K562 (cell line): ENCODE measurements around the gene WFIKKN2. TPM values are rescaled to one million over a fixed set of nuclear protein-coding genes. Genes with fewer than 3 reads are reported as not detected.

Experiments used
- ATF1 ChIP-seq, 2 experiments: fragments of 450-650 bp in 1 of 2; IDR thresholded peaks; 2 replicates each; pipeline ENCODE4 v1.6.1; 2016; ENCODE audit warnings: missing compliant biosample characterization in 1 of 2, missing genetic modification characterization in 1 of 2
- CBX1 ChIP-seq: sonication (generic); IDR thresholded peaks from 2 replicates; pipeline ENCODE4 v1.6.1; 2016; ENCODE audit warnings: antibody characterized with exemption, low read depth, mild to moderate bottlenecking
- ILF3 ChIP-seq: fragments of 450-650 bp; IDR thresholded peaks from 2 replicates; pipeline ENCODE4 v1.6.1; 2018; ENCODE audit warnings: antibody characterized with exemption, mild to moderate bottlenecking, moderate library complexity, borderline replicate concordance
- MYNN ChIP-seq, 2 experiments: sonication (generic); formaldehyde crosslinking in 1 of 2; IDR thresholded peaks; 2 replicates each; pipeline versions ENCODE4 v1.5.0 to v1.6.1; 2016 to 2020; ENCODE audit warnings: antibody characterized with exemption in 1 of 2, missing genetic modification reagents in 1 of 2
- NELFE ChIP-seq: IDR thresholded peaks from 2 replicates; pipeline ENCODE4 v1.6.1; 2011; ENCODE audit warnings: mild to moderate bottlenecking; ENCODE audit not compliant: insufficient read depth, insufficient read length
- PHTF2 ChIP-seq: fragments of 250-450 bp; sonication (Bioruptor Pico); IDR thresholded peaks from 2 replicates; pipeline ENCODE4 v1.5.0; 2021; ENCODE audit warnings: mild to moderate bottlenecking
- RBFOX2 ChIP-seq: fragments of 200-400 bp; formaldehyde crosslinking; IDR thresholded peaks from 2 replicates; pipeline ENCODE4 v1.6.1; 2017; ENCODE audit warnings: low read depth, mild to moderate bottlenecking, low read length, moderate library complexity
- SUPT5H ChIP-seq: fragments of 450-650 bp; IDR thresholded peaks from 2 replicates; pipeline ENCODE4 v1.6.1; 2016
- TRIM24 ChIP-seq, 2 experiments: fragments of 450-650 bp; IDR thresholded peaks; 2 replicates each; pipeline ENCODE4 v1.6.1; 2016
- ZFX ChIP-seq: sonication (generic); formaldehyde crosslinking; IDR thresholded peaks from 2 replicates; pipeline ENCODE4 v1.8.0; 2022; ENCODE audit warnings: mild to moderate bottlenecking, missing genetic modification reagents, moderate library complexity
- ZNF121 ChIP-seq: sonication (generic); formaldehyde crosslinking; conservative IDR thresholded peaks from 2 replicates; pipeline ENCODE4 v1.8.0; 2022; ENCODE audit warnings: missing genetic modification reagents
- ZNF707 ChIP-seq: fragments of 250-450 bp; sonication (Bioruptor Pico); conservative IDR thresholded peaks from 2 replicates; pipeline ENCODE4 v1.8.0; 2022; ENCODE audit warnings: inconsistent platforms, mild to moderate bottlenecking, moderate library complexity
- polyA plus RNA-seq, 8 experiments: library from polyadenylated mRNA; depleted of rRNA in 4 of 8; stranded (reverse) in 5 of 8; unstranded in 3 of 8; fragments of >200 nt; fragmentation: Nextera tagmentation in 2 of 8; fragmentation: Illumina TruSeq in 1 of 8; extraction: Ambion mirVana in 2 of 8; extraction: Trizol in 1 of 8; gene quantifications; 2 replicates each; pipeline versions ENCODE4 v1.2.1 to v1.2.3, GENCODE V29; 2011 to 2014; ENCODE audit warnings: inconsistent platforms in 1 of 8, missing spikeins in 1 of 8
- total RNA-seq, 7 experiments: library from RNA; depleted of rRNA in 6 of 7; stranded (reverse); fragments of >200 nt in 6 of 7; fragmentation: Illumina TruSeq in 2 of 7; extraction: Trizol in 2 of 7; gene quantifications; 2 replicates each; pipeline versions ENCODE4 v1.2.1 to v1.2.3, GENCODE V29; 2011 to 2021; ENCODE audit warnings: low replicate concordance in 1 of 7
- TF ChIP-seq, protein P1 (sequence below), 2 experiments: IDR thresholded peaks in 1 of 2; conservative IDR thresholded peaks in 1 of 2; 2 replicates each; pipeline ENCODE4 v1.6.1; 2016; ENCODE audit warnings: low read depth in 2 of 2, mild to moderate bottlenecking in 1 of 2, missing compliant biosample characterization in 1 of 2, missing genetic modification characterization in 1 of 2, moderate library complexity in 1 of 2
- TF ChIP-seq, protein P2 (sequence below): fragments of 450-650 bp; formaldehyde crosslinking; IDR thresholded peaks from 2 replicates; pipeline ENCODE4 v1.4.0; 2022; ENCODE audit warnings: missing genetic modification characterization
- TF ChIP-seq, protein P3 (sequence below), 2 experiments: fragments of 200-800 bp in 1 of 2; sonication (Bioruptor generic) in 1 of 2; sonication (generic) in 1 of 2; formaldehyde crosslinking in 1 of 2; IDR thresholded peaks in 1 of 2; conservative IDR thresholded peaks in 1 of 2; 2 replicates each; pipeline versions ENCODE4 v1.5.0 to v1.6.1; 2016 to 2020; ENCODE audit warnings: missing compliant biosample characterization in 1 of 2, missing genetic modification characterization in 1 of 2, missing genetic modification reagents in 1 of 2
- TF ChIP-seq, protein P4 (sequence below): fragments of 250-450 bp; sonication (Bioruptor Pico); IDR thresholded peaks from 2 replicates; pipeline ENCODE4 v1.9.0; 2021; ENCODE audit warnings: mild to moderate bottlenecking, inconsistent platforms

The WFIKKN2 gene
- total and polyA plus RNA-seq, 9 of the 15 experiments (the other 6 are each of a cell fraction or from before 2014, with no cell fraction given): 0.07 TPM; not detected in 8

DNA sequence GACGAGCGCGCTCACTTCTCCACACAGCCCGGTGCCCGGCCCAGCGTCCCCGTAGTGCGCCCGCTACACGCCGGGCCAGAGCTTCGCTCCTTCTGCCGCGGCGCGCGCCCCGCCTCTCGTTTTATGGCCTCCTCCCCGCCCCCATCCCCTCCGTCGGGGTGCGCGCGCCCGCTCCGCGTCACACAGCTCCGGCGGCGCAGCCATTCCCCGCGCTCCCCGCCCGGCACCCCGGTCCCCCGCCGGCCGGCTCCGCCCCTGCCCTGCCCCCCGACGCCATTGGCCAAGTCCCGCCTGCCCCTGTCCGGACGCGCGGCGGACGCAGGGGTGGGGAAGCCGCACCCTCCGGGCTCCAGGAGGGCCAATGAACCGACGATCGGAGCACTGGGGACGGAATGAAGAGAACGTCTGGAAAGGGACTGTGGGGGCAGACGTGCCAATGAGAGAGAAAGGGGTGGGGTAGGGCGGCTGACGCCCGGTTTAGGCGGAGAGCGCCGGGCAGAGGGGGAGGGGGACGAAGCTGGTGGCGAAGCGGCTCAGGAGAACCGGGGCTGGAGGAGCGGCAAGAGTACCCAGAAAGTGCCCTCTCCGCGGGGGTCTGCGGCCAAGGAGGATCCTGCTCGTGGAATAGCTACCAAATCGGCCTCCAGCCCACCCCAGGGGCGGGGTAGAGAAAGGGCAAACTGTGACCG is 31.0 kb downstream of the WFIKKN2 start, which contains the start of gene TOB1 (continued):
- TF ChIP-seq, protein P1, sequence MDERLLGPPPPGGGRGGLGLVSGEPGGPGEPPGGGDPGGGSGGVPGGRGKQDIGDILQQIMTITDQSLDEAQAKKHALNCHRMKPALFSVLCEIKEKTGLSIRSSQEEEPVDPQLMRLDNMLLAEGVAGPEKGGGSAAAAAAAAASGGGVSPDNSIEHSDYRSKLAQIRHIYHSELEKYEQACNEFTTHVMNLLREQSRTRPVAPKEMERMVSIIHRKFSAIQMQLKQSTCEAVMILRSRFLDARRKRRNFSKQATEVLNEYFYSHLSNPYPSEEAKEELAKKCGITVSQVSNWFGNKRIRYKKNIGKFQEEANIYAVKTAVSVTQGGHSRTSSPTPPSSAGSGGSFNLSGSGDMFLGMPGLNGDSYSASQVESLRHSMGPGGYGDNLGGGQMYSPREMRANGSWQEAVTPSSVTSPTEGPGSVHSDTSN (CRISPR knock-in tag; IDR thresholded peaks at IDR 0.05; ENCODE audit: low read depth): no peak
- TF ChIP-seq, protein P1 (tag; conservative IDR thresholded peaks at IDR 0.05; ENCODE audit: low read depth): no peak
- peak; percentile 95 for TF ChIP-seq RBFOX2
- TF ChIP-seq MYNN (IDR thresholded peaks at IDR 0.05): peak; percentile 27; the same call in 1 of the 2 replicates
- no peak for TF ChIP-seq MYNN (CRISPR knock-in tag; IDR thresholded peaks at IDR 0.05)
- TF ChIP-seq, protein P2, sequence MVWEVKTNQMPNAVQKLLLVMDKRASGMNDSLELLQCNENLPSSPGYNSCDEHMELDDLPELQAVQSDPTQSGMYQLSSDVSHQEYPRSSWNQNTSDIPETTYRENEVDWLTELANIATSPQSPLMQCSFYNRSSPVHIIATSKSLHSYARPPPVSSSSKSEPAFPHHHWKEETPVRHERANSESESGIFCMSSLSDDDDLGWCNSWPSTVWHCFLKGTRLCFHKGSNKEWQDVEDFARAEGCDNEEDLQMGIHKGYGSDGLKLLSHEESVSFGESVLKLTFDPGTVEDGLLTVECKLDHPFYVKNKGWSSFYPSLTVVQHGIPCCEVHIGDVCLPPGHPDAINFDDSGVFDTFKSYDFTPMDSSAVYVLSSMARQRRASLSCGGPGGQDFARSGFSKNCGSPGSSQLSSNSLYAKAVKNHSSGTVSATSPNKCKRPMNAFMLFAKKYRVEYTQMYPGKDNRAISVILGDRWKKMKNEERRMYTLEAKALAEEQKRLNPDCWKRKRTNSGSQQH: peak; percentile 60; the same call in 1 of the 2 replicates
- TF ChIP-seq PHTF2 (CRISPR knock-in tag): 0 out of 2 replicates have a peak, but pooled peaks have one; percentile 31
- peak; percentile 98 for TF ChIP-seq SUPT5H
- TF ChIP-seq ATF1 (CRISPR knock-in tag; IDR thresholded peaks at IDR 0.05): peak; percentile 54; the same call in 1 of the 2 replicates
- peak; percentile 79 for TF ChIP-seq ATF1 (tag; IDR thresholded peaks at IDR 0.05)
- TF ChIP-seq, protein P3, sequence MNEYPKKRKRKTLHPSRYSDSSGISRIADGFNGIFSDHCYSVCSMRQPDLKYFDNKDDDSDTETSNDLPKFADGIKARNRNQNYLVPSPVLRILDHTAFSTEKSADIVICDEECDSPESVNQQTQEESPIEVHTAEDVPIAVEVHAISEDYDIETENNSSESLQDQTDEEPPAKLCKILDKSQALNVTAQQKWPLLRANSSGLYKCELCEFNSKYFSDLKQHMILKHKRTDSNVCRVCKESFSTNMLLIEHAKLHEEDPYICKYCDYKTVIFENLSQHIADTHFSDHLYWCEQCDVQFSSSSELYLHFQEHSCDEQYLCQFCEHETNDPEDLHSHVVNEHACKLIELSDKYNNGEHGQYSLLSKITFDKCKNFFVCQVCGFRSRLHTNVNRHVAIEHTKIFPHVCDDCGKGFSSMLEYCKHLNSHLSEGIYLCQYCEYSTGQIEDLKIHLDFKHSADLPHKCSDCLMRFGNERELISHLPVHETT (CRISPR knock-in tag; conservative IDR thresholded peaks at IDR 0.05 in 1 of 2, IDR thresholded peaks at IDR 0.05 in 1 of 2): peak in 1 of 2 experiments; percentile 93; a peak in 2 of 4 replicates
- peak; percentile 89; the same call in 1 of the 2 replicates for TF ChIP-seq ILF3
- TF ChIP-seq, protein P4, sequence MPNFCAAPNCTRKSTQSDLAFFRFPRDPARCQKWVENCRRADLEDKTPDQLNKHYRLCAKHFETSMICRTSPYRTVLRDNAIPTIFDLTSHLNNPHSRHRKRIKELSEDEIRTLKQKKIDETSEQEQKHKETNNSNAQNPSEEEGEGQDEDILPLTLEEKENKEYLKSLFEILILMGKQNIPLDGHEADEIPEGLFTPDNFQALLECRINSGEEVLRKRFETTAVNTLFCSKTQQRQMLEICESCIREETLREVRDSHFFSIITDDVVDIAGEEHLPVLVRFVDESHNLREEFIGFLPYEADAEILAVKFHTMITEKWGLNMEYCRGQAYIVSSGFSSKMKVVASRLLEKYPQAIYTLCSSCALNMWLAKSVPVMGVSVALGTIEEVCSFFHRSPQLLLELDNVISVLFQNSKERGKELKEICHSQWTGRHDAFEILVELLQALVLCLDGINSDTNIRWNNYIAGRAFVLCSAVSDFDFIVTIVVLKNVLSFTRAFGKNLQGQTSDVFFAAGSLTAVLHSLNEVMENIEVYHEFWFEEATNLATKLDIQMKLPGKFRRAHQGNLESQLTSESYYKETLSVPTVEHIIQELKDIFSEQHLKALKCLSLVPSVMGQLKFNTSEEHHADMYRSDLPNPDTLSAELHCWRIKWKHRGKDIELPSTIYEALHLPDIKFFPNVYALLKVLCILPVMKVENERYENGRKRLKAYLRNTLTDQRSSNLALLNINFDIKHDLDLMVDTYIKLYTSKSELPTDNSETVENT (CRISPR knock-in tag): peak; percentile 96
- peak; percentile 99 for TF ChIP-seq NELFE
- TF ChIP-seq ZFX (CRISPR knock-in tag): peak; percentile 80
- TF ChIP-seq CBX1: peak; percentile 96
- no peak for TF ChIP-seq ZNF707 (CRISPR knock-in tag)
- TF ChIP-seq ZNF121: no peak
- TF ChIP-seq TRIM24 (IDR thresholded peaks at IDR 0.05): no peak
